HG03135 (cell line): ENCODE measurements around the gene LMO1.

Experiments used
- ATAC-seq: cut with Tn5 transposase; IDR thresholded peaks from one replicate; pipeline ENCODE4 v1.9.1; 2021; ENCODE audit warnings: mild to moderate bottlenecking, moderate library complexity; ENCODE audit not compliant: unreplicated experiment

The LMO1 gene

GRCh38 chr11:8209208-8209807 is 54.4 kb downstream of the LMO1 start:
- no peak for ATAC-seq

DNA sequence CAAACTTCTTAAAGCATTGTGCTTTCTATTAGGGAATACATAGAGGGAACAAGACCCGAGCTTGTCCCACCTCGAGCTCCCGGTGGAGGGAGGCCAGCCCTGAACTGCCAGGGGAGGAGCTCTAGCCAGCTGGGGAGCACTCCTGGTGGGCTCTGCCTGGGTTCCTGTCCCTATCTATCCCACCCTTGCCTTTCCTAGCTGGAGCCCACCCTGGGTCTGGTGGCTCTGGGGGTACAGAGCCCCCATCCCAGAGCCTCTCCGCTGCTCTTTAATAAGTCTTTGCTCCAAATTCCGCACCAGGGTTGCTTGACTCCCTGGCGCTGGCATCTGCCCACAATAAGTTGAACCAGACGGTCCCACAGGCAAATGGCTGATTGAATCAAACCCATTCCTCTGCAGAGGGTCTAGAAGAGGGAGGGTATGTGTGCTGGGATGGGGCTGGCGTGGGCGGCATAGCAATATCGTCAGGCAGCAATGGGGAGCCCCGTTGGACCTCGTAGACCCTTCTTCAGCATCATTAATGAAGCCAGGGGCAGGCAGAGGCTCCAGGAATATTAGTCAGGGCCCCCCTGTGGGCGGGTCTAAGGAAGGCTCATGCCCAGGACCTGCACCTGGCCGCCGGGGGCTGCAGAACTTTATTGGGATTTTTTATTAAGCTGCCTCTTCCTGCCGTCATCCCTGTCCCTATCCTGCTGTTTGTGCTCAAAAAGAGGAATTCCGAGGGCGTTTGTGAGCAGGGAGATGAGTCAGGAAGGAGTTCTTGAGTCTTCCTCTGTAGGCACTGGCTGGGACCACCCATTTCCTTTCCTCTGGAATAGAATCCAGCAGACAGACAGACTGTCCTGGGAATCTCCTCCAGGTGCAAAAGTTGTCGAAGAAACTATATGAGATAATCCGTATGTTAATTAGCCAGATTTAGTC is 56.3 kb downstream of the LMO1 start:
- no peak for ATAC-seq

- no peak for ATAC-seq
Measured at GRCh38 chr11:8206251-8207079, 57.2 kb downstream of the LMO1 start.

DNA sequence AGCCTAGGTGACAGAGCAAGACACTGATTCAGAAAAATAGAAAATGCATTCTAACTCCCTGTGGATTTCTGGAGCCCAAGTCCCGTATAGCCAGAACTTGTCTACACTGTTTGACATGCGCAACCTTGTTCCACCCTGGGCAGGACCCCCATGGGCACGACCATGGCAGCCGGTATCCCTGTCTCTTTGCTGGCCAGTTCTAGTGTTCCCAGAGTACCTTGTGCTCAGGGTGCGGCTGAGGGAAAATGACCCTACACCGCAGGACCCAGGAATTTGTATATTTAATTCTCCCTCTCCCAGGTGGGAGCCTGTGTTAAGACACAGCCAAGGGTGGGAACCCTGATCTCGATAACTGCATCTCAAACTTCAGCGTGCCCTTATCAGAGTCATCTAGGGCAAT is 58.1 kb downstream of the LMO1 start:
- ATAC-seq, result no peak

GRCh38 chr11:8204596-8204995 is 59.1 kb downstream of the LMO1 start:
- no peak for ATAC-seq

GRCh38 chr11:8204025-8204424 is 59.7 kb downstream of the LMO1 start:
- no peak for ATAC-seq

DNA sequence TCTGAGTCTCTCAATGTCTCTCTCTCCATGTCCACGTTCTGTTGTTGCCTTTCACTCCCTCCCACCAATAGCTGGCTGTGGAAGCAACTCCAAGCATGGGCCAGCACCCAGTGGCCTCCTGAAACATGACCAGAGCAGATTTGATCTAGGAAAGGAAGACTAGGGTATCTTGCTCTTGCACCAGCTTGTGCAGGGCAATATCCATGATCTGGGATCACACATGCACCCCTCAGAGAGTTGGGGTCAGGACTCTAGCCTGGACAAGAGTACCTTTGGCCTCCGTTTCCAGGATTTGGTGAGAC is 60.3 kb downstream of the LMO1 start:
- ATAC-seq, result no peak

GRCh38 chr11:8202516-8203413 is 60.9 kb downstream of the LMO1 start:
- no peak for ATAC-seq

DNA sequence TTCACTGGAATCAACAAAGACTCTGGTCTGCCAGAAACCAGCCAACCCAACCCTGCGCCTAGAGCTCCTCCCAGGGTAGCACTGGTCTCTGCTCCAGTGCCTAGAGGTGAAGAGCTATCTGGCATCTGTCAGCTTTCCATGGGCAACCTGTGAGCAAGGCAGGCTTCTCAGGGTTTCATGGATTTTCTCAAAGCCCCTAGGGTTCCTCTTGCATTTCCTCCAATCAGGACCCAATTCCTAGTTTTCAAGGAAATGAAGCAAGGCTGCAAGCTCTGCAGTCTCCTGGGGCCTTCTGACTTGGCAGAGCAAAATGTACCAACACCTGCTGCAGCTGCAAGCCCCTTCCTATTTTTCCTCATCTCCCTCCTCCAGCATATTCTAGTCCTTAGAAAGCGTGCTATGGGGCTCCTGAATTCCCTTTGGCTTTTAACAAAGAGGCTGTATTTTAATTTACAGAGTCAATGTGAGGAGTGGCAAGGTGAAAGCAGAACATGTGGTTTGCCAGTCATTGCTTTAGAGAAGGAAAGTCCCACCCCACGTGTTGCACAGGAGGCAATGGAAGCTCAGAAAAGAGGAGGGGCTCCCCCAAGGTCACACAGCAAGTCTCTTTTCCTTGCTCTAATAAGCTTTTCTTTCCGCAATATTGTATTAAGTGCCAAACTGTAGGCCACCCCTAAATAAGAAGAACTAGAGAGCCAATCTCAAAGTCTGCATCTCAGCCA is 61.9 kb downstream of the LMO1 start:
- no peak for ATAC-seq

DNA sequence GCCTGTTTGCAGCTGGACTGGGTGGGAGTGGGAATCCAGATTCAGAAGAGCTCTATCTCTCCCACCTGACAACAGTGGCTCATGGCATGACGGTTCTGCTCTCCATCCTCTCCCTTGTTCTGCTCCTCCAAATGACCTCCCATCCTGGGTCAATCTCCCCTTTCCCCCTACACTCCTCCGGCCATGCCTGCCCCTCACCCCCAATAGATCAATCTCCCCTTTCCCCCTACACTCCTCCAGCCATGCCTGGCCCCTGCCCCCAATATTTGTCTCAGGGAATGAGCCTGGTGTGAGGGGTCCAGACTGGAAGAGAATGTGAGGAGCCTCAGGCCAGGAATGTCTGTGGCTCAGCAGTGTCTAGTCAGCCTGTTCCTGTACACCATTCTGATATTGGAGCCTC is 64.0 kb downstream of the LMO1 start:
- no peak for ATAC-seq

DNA sequence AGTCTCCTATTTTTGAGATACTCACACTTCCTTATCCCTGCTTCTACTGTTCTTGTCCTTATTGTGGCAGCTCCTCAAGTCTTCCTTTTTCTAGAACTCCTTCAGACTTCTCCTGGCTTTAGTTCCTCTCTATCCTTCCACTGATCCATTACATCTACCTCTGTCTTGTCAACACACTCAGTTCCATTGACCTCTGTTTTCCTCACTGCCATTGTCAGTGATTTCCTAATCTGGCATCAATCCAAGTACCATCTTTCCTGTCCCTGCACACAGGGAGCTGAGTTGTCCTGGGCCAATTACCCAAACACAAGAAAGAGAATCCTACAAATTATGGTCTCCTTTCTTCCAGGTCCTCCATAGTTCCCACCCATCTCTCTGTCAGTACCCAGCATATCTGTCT is 66.9 kb downstream of the LMO1 start:
- no peak for ATAC-seq

DNA sequence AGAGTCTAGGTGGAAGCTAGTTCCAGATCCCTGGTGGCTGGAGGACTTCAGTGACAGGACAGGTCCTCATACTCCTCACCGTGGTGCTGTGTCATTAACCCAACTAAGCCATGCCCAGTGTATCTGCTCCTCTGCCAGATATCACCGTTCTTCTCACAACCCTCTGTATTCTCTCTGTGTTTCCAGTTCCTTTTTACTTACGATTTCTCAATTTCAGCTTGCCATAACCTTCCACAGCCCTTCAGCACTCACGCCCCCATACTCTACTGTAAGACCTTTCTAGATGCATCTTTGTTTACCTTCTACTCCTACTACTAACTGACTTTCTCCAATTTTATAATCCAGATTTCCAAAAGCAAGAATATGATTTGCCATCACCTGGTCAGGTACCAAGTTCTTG is 68.7 kb downstream of the LMO1 start:
- ATAC-seq, result no peak

GRCh38 chr11:8192896-8193209 is 70.8 kb downstream of the LMO1 start:
- ATAC-seq, result no peak

DNA sequence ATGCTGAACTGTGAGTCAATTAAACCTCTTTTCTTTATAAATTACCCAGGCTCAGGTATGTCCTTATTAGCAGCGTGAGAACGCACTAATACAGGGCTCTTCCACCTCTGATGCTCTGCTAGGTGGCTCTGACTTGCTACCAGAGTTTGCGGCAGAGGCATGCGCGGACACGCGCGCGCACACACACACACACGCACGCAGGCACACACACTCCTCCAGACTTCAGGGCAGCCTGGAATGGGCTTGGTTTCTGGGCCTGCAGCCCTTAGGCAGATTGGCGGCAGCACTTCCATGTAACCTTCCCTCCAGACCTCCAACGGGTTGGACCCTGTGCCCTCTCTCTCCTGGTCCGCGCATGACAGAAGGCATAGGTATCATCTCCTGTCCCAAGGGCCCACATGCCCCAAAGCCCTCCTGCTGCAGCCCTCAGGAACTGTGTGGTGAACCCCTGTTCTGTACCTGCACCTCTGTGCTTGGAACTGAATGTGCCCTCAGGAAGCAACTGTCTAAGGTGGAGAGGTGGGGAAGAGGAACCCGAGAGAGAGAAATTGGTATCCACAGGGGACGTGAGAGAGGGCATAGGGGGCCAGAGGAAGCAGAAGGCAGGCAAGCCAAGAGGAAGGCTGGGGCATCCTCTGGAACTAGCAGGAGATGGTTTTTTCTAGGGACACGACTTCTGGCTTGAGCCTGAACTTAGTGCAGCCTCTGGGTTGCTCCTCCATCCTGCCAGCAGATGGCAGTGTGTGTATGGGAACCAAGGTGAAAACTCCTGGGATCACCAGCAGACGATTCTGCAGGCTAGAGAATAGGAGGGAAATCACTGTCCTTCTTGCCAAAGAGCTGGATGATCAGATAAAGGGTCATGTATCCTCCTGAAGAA is 71.4 kb downstream of the LMO1 start:
- no peak for ATAC-seq

GRCh38 chr11:8190431-8190830 is 73.2 kb downstream of the LMO1 start:
- ATAC-seq, result no peak

DNA sequence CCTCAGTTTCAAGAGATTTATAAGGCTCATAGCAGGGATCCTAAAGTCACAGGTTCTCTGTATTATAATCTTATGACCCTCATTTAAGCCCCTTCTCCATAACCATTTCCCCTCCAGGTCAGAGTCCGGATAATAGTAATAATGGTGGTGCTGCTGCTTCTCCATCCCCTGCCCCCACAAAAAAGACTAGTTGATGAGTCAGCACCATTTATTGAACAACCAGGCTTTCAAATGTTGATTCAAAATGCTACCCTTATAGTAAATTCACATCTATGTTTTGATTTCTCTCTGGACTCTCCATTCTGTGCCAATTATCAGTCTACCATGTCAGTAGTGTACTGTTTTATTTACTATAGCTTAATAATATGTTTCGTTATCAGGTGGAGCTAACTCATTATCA is 77.2 kb downstream of the LMO1 start:
- no peak for ATAC-seq

- no peak for ATAC-seq
Measured at GRCh38 chr11:8183111-8183510, 80.6 kb downstream of the LMO1 start.

DNA sequence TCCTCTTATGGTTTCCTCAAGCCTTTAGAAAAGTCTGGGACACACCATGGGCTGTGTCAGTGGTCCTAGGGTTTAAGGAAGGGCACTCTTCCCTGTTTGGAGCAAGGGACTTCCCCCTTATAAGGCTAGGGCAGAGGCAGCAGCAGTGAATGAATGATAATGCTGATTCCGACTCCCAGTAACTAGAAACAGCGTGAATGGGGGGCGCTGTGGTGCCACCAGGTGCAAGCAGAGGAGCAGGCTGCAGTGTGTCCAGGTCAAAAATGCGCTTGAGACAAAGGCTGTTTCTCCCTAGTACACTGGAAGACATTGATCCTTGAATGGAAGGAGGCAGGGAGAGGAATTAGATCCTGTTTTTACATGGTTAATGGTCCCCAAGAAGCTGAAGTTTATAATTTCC is 83.2 kb downstream of the LMO1 start:
- no peak for ATAC-seq

GRCh38 chr11:8178297-8178696 is 85.4 kb downstream of the LMO1 start:
- no peak for ATAC-seq
